Activated naive CD8-positive, alpha-beta T cell treated with anti-CD3 and anti-CD28 coated beads, Interleukin-2, amount 50 U/mL, for 16 hours (primary cell): ENCODE measurements around the gene MAIP1.

Experiments
- DNase-seq: peaks from one replicate; pipeline ENCODE4 v3.0.0-alpha.2; 2020; ENCODE audit warnings: low read depth, low spot score

The MAIP1 gene

DNA sequence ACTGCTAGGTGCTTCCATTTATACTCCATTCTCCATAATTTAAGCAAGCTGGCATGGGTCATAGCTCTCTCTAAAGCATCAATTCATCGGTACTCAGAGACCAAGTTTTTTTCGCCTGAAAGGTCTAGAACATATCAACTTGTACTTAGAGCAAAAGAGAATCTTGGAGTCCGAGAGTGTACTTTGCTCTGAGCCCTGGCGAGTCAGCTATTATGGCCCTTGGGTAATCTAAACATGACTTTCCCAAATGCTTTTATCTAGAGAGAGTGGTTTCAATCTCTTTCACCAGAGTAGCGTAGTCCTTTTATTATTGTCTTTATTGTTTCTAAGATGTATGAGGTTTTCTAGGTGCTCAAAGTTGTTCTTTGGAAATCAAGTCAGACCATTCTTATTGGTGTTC is 34.4 kb downstream of the MAIP1 start:
- DNase-seq, result no peak

DNA sequence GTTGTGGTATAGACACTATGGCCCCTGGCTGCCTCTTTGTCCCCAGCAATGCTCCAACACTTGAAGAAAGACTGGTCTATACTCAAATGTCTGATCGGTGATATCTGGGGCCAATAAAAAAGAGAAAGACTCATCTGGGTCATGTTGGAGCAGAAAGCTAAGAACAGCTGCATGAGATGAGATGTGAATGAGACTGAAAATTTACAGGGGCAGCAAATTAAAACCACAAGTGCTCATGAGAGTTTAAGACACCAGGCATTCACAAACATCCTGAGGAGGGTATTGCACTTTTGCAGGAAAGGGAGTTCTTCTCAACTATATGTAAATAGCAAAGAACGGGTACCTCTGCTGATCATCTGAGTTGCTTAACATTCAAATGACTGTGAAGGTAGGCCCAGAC is 36.3 kb downstream of the MAIP1 start:
- DNase-seq, result no peak

DNA sequence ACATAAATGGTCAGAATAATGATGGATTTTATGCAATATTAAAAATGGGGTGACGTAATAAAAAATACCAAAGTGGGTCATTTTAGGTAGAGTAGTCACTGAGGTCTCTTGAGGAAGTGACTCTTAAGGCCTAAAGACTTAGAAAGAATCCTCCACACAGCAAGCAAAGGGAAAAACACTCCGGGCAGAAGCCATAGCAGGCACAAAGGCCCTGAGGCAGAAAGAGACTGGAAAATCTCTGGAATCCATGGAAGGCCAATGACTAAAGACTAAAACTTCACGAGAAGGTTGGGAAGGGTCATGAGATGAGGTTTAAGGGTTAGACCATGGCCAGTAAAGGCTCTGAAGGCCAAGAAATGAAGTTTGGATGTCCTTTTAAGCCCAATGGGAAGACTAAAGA is 36.9 kb downstream of the MAIP1 start:
- no peak for DNase-seq

DNA sequence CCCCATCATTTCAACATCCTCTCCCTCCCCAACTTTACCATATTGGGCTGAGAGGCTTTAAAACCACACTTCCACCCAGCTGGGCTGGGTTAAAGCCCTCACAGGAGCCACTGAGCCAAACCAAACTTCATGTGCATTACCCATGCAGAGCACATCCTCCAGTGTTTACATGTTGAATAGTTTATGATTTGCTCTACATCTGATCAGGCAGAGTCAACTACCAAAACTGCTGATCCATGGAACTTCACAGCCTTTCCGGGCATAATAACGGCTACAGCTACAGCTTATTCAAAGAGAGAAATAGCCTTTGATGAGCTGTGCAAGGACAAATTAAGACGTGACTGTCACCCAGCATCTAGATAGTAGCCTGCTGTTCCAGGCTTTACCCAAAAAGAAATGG is 39.0 kb downstream of the MAIP1 start:
- DNase-seq, result no peak

DNA sequence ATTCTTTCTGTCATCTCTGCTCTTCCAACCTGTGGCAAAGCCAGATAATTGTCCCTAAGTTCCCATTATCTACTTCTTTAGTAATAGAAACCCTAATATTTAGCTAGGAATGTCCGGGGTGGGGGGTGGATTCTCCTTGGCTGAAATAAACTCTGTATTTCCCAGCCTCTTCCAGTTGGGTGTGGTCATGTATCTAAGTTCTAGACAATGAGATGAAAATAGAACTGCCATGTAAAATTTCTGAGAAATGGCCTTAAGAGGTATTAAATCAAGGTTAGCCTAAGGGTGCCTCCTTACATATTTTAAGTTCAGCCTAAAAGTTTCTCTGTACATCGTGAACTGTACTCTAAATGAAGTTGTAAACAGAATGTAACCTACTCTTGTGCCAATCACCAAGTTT is 39.5 kb downstream of the MAIP1 start:
- no peak for DNase-seq

DNA sequence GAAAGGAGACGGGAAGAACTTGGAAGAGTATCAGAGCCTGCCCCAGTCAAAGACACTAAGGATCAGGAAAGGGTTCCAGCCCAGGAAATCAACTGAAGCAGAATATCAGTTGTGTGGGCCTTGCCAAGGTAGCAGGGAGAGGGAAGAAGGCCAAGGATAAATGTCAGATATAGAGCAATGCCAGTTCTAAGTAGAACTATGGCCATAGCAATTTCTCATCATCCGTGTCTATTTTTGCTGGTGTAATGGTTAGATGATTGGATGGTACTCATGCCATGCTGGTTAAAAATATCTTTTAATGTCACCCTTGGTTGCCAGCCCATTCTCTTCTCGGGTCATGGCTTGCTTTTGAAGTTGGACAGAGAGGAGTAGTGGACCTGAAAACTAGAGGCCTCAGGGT is 41.9 kb downstream of the MAIP1 start:
- DNase-seq, result no peak

DNA sequence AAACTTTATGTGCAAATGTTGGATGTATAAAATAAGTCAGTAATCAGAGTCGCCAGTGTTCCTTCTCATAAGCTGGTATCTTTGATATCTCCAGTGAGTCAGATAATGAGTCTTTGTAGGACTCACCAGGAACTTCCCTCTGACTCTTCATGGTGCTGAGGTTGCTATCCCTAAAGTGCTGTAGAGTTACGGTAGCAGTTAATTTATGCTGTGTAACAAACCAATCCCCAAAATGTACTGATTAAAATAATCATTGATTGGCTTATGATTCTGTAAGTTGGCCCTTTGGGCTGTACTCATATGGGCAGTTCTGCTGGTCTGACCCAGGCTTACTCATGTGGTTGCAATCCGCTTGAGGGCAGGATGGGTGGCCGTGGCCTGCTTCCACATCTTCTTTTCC is 43.8 kb downstream of the MAIP1 start:
- no peak for DNase-seq

DNA sequence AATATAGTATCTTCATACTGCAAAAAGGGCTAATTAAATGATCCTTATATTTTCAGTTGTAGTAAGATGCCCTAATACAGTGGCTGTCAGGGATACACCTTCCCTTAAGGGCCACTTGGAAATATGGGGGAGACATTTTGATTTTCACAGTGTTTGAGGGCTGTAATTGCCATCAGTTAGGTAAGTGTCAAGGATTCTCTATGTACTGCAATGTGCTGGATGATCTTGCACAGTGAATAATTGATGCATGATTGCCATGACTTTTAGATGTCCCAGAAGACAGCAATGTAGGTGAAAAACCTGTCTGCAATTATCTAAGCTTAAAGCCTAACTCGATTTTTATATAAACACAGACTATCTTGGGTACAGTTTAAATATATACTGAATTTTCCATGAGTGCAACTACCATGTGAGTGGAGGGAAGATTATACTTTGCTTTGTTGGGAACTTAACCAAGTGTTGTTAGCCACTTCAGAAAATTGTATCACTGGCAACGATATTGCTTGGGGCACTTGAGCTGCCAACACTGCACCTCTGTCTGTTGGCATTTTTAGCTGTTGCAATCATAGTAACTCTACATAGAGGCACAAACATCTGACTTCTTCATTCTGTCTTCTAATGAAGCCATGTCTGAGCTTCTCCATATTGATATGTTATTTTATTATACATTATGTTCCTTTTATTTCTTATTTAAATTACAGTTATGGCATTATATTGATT is 45.2 kb downstream of the MAIP1 start:
- no peak for DNase-seq

DNA sequence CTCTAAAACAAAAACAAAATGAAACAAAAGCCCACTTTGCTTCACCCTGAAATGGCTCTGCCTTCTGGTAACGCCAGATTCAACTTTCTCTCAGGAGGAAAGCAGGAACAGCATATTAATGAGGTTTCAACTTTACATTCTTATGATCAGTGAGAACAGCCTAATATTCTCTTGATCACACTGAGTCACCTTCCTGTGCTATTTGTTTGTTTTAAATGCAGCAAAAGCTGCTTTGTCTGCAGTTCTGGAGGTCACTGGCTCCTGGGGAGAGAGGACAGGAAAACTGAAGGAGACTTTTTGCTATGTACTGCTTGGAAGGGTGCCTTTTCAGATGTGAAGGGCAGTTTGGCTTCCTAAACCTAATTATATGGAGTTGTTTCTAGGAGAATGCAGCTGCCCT is 48.1 kb downstream of the MAIP1 start:
- no peak for DNase-seq

DNA sequence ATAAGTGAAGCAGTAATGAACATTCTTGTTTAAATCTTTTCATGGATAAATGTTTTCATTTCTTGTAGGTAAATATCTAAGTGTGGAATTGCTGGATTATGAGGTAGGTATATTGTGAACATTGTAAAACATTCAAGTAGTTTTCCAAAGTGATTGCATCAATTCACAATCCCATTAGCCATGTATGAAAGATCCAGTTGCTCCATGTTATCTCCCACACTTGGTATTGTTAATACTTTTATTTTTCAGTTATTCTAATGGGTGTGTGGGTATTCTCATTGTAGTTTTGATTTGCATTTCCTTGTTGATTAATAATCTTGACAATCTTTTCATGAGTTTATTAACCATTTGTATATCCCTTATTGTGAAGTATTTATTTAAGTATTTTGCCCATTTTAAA is 50.3 kb downstream of the MAIP1 start:
- DNase-seq, result no peak

DNA sequence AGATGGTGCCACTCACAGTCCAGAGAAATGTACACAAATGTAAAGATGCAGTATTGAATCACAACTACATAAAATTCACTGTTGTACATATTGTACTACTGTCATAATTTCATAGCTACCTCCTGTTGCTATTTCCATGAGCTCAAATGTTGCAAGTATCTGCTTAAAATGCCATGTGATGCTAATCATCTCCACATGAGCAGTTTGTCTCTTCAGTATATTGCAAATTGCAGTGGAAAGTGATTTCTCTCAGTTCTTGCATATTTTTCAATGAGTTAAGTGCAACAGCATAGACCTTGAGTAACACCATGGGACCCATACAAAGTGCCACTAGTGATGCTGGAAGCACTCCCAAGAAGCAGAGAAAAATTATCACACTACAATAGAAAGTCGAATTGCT is 51.9 kb downstream of the MAIP1 start:
- DNase-seq, result no peak

DNA sequence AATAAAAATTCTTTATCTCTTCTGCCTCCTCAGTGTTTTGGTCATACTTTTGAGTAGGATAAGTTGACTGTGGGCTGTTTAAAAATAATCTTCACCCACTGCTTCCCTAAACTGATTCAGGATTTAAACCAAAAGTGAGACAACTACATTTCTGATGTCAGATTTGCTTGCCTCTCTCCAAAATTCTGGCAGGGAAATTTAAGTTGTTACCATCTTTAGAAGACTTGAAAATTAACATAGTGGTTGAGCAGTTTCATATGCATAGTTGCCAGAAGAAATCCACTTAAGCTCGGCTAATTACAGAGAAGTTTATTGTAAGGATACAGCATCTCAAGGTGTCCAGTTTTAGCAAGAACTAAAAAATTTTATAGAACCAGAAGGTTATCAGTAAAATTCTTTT is 57.0 kb downstream of the MAIP1 start:
- no peak for DNase-seq
